Osteoblast (primary cell): Measurements from ENCODE around the gene DIPK1B. TPM values are rescaled to one million over a fixed set of nuclear protein-coding genes. Genes with fewer than 3 reads are reported as not detected.

Experiments
- DNase-seq: peaks from one replicate; pipeline ENCODE4 v3.0.0; 2011; ENCODE audit warnings: low spot score, mixed read lengths; ENCODE audit not compliant: insufficient read length; ENCODE audit errors: missing footprints
- H2AFZ ChIP-seq: 2 replicates; pipeline ENCODE4 v1.6.0; 2011; ENCODE audit warnings: mild to moderate bottlenecking, low read length
- H3K27ac ChIP-seq: 2 replicates; pipeline ENCODE4 v1.5.1; 2011; ENCODE audit warnings: mild to moderate bottlenecking, low read depth, low read length, moderate library complexity
- H3K27me3 ChIP-seq: 2 replicates; pipeline ENCODE4 v1.6.0; 2012; ENCODE audit warnings: mild to moderate bottlenecking, control low read depth, inconsistent platforms, low read length, moderate library complexity; ENCODE audit not compliant: insufficient read depth
- H3K36me3 ChIP-seq: 2 replicates; pipeline ENCODE4 v1.5.1; 2011; ENCODE audit warnings: mild to moderate bottlenecking, low read length, control low read depth, moderate library complexity; ENCODE audit not compliant: insufficient read depth
- H3K4me1 ChIP-seq: 2 replicates; pipeline ENCODE4 v1.5.1; 2011; ENCODE audit warnings: mild to moderate bottlenecking, low read length, control low read depth, moderate library complexity; ENCODE audit not compliant: insufficient read depth
- H3K4me2 ChIP-seq: 2 replicates; pipeline ENCODE4 v1.6.0; 2011; ENCODE audit warnings: mild to moderate bottlenecking, low read length; ENCODE audit not compliant: insufficient read depth
- H3K4me3 ChIP-seq: fragments of 200-600 bp; sonication (generic); 3 replicates; pipeline ENCODE4 v1.5.1; 2012; ENCODE audit warnings: mild to moderate bottlenecking, low read length, inconsistent platforms; ENCODE audit not compliant: insufficient read depth
- H3K79me2 ChIP-seq: 2 replicates; pipeline ENCODE4 v1.6.0; 2012; ENCODE audit warnings: mild to moderate bottlenecking, low read length, control low read depth, inconsistent platforms; ENCODE audit not compliant: insufficient read depth
- H3K9me3 ChIP-seq: 2 replicates; pipeline ENCODE4 v1.5.1; 2011; ENCODE audit warnings: low read depth, low read length, control low read depth
- H4K20me1 ChIP-seq: 2 replicates; pipeline ENCODE4 v1.6.0; 2012; ENCODE audit warnings: mild to moderate bottlenecking, low read length, control low read depth; ENCODE audit not compliant: insufficient read depth
- CTCF ChIP-seq: IDR thresholded peaks from 2 replicates; pipeline ENCODE4 v1.5.1; 2011; ENCODE audit warnings: mild to moderate bottlenecking, low read depth, low read length, moderate library complexity; ENCODE audit errors: extremely low read depth
- total RNA-seq: library from RNA; depleted of rRNA; stranded (reverse); fragments of >200 nt; gene quantifications from 2 replicates; pipeline ENCODE4 v1.2.3, GENCODE V29; 2012

DIPK1B gene
- total RNA-seq, 1 donor = not detected

- Histone ChIP-seq H3K4me1 (no peaks in the 10 kb centered on the region), H3K27ac (no peak overlapping the region), H4K20me1 (peaks cover 6% of the 10 kb centered on the region), H3K4me2 (no peak overlapping the region), H3K9me3 (no peaks in the 10 kb centered on the region), H3K27me3 (no peaks in the 10 kb centered on the region), H3K4me3 (no peak overlapping the region), H3K79me2 (no peaks in the 10 kb centered on the region), H2AFZ (no peak overlapping the region), H3K36me3 (no peaks in the 10 kb centered on the region)
- TF ChIP-seq CTCF = no peak
- no peak for DNase-seq
Measured at GRCh38 chr9:136672431-136673087, 39.8 kb upstream of the DIPK1B start.

GRCh38 chr9:136673088-136673974 is 39.0 kb upstream of the DIPK1B start:
- no peaks in the 10 kb centered on the region for H3K9me3 ChIP-seq
- no peaks in the 10 kb centered on the region for H3K27me3 ChIP-seq
- no peak overlapping the region for H3K27ac ChIP-seq
- no peak overlapping the region for H3K4me3 ChIP-seq
- H3K36me3 ChIP-seq = no peaks in the 10 kb centered on the region
- no peak for TF ChIP-seq CTCF
- DNase-seq = no peak
- H4K20me1 ChIP-seq = peaks cover 6% of the 10 kb centered on the region
- no peak overlapping the region for H3K4me2 ChIP-seq
- no peaks in the 10 kb centered on the region for H3K4me1 ChIP-seq
- no peaks in the 10 kb centered on the region for H3K79me2 ChIP-seq
- no peak overlapping the region for H2AFZ ChIP-seq

GRCh38 chr9:136673975-136674785 is 38.2 kb upstream of the DIPK1B start:
- no peaks in the 10 kb centered on the region for H3K36me3 ChIP-seq
- TF ChIP-seq CTCF = no peak
- peaks cover 6% of the 10 kb centered on the region for H4K20me1 ChIP-seq
- H3K4me2 ChIP-seq = no peak overlapping the region
- no peak overlapping the region for H3K4me3 ChIP-seq
- no peak for DNase-seq
- H3K27ac ChIP-seq = no peak overlapping the region
- no peaks in the 10 kb centered on the region for H3K79me2 ChIP-seq
- H3K9me3 ChIP-seq = no peaks in the 10 kb centered on the region
- no peaks in the 10 kb centered on the region for H3K4me1 ChIP-seq
- no peaks in the 10 kb centered on the region for H3K27me3 ChIP-seq
- H2AFZ ChIP-seq = no peak overlapping the region
